ENCODE results near the gene BTBD7.

DNA sequence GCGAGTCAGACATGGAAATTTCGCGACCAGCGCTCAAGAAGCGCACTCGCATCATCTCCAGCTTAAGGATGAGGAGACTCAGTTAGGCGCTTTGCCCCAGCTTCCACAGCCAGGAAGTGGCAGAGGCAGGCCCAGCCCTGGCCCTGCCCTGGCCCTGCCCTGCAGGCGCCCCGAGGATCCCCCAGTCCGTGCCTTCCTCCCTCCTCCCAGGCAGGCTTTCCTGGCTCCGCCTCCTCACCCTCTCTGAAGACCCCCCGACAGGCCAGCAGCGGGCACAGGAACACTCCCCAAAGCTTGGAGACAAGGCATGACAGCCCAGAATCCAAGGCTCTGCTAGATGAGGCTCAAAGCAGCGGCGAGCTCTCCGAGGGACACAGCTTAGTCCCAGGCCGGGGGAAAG lies 100.7 kb downstream of the BTBD7 start:
- TF ChIP-seq, protein P1, sequence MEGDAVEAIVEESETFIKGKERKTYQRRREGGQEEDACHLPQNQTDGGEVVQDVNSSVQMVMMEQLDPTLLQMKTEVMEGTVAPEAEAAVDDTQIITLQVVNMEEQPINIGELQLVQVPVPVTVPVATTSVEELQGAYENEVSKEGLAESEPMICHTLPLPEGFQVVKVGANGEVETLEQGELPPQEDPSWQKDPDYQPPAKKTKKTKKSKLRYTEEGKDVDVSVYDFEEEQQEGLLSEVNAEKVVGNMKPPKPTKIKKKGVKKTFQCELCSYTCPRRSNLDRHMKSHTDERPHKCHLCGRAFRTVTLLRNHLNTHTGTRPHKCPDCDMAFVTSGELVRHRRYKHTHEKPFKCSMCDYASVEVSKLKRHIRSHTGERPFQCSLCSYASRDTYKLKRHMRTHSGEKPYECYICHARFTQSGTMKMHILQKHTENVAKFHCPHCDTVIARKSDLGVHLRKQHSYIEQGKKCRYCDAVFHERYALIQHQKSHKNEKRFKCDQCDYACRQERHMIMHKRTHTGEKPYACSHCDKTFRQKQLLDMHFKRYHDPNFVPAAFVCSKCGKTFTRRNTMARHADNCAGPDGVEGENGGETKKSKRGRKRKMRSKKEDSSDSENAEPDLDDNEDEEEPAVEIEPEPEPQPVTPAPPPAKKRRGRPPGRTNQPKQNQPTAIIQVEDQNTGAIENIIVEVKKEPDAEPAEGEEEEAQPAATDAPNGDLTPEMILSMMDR (IDR thresholded peaks at IDR 0.05; ENCODE audit: poor library complexity) = no peak
- TF ChIP-seq EZH2 (IDR thresholded peaks at IDR 0.05; ENCODE audit: borderline replicate concordance) = no peak
